Sciatic nerve (tissue), 2 donors: ENCODE data around the gene CRHR1. TPM values are rescaled to one million over a fixed set of nuclear protein-coding genes. Genes with fewer than 3 reads are reported as not detected.
"Not testable (repeated sequence)": the region's sequence is repeated elsewhere in the genome, so short reads cannot be mapped to it uniquely, and the experiment has no call there.

Source experiments
- ATAC-seq: fragments of 200-7000 bp; cut with Tn5 transposase; one replicate; pipeline ENCODE4 v1.9.1; 2020; ENCODE audit warnings: mild to moderate bottlenecking, moderate library complexity
- DNase-seq: peaks from one replicate; pipeline ENCODE4 v3.0.0-alpha.2; 2020; ENCODE audit warnings: low spot score
- intact Hi-C: fragments of 100-400 bp; cut with DNase I; formaldehyde crosslinking; loops from one replicate; pipeline ENCODE4 v1.14.2; 2022
- total RNA-seq: library from RNA; stranded (reverse); fragmentation: NEBNext Ultra II Directional; extraction: Animal tissue kit (Norgen Biotek cat#: 25700); gene quantifications from one replicate; pipeline ENCODE4 v1.2.1, GENCODE V29; 2021
- donor health status: DM: no; HTN: no; CAD: no.
- donor health status: DM: no; HTN: no; CAD: no.

CRHR1 gene
- 0.36 TPM for total RNA-seq

GRCh38 chr17:45784293-45784740, at the start of gene CRHR1:
Gene CRHR1 (plus strand): TSS chr17:45784320. CDS start chr17:45784545, 225 bp downstream.
- ATAC-seq (no peak), DNase-seq (no peak)
- intact Hi-C loops, result no loop called here

- intact Hi-C loops, result no loop called here
- ATAC-seq (no peak), DNase-seq (no peak)
These were observed 49.5 kb upstream of the CRHR1 start for GRCh38 chr17:45734598-45734997.

GRCh38 chr17:45735488-45735887, 48.6 kb upstream of the CRHR1 start:
- intact Hi-C loops, result no loop called here
- DNase-seq (no peak), ATAC-seq (no peak)

- ATAC-seq, result no peak
- no peak for DNase-seq
- intact Hi-C loops, result no loop called here
These were observed 44.3 kb upstream of the CRHR1 start for GRCh38 chr17:45739786-45740185.

- ATAC-seq, result no peak
- intact Hi-C loops, result no loop called here
- no peak for DNase-seq
These were observed 43.4 kb upstream of the CRHR1 start for GRCh38 chr17:45740553-45741330.

GRCh38 chr17:45742251-45742650, 41.9 kb upstream of the CRHR1 start:
- intact Hi-C loops, result no loop called here
- ATAC-seq (no peak), DNase-seq (no peak)

GRCh38 chr17:45743626-45744326, 40.3 kb upstream of the CRHR1 start:
- DNase-seq (no peak), ATAC-seq (no peak)
- intact Hi-C loops, result no loop called here

- intact Hi-C loops, ATAC-seq, DNase-seq: not testable (repeated sequence)
These were observed 39.3 kb upstream of the CRHR1 start for GRCh38 chr17:45744826-45745225.

GRCh38 chr17:45745601-45746494, 38.3 kb upstream of the CRHR1 start:
- no peak for ATAC-seq
- no peak for DNase-seq
- intact Hi-C loops, result no loop called here

GRCh38 chr17:45747911-45748310, 36.2 kb upstream of the CRHR1 start:
- intact Hi-C loops, result no loop called here
- DNase-seq (no peak), ATAC-seq (peak; percentile 10)

- intact Hi-C loops, result no loop called here
- no peak for ATAC-seq
These were observed 35.3 kb upstream of the CRHR1 start for GRCh38 chr17:45748731-45749310.

GRCh38 chr17:45749831-45750335, 34.2 kb upstream of the CRHR1 start:
- DNase-seq, result no peak
- intact Hi-C loops, result loop anchor here (10.0 kb wide), 1 partner anchor 65 kb away; no protein-coding TSS in a partner anchor
- ATAC-seq, result no peak

More at GRCh38 chr17:45748731-45749310, 35.3 kb upstream of the CRHR1 start:
- DNase-seq, result no peak

GRCh38 chr17:45750779-45751440, 33.2 kb upstream of the CRHR1 start:
- no peak for ATAC-seq
- intact Hi-C loops, result loop anchor here (10.0 kb wide), 1 partner anchor 66 kb away; no protein-coding TSS in a partner anchor
- DNase-seq, result no peak

- ATAC-seq, result no peak
- DNase-seq, result no peak
- intact Hi-C loops, result loop anchor here (10.0 kb wide), 1 partner anchor 67 kb away; no protein-coding TSS in a partner anchor
These were observed 32.7 kb upstream of the CRHR1 start for GRCh38 chr17:45751466-45751865.

GRCh38 chr17:45752246-45752645, 31.9 kb upstream of the CRHR1 start:
- no peak for DNase-seq
- intact Hi-C loops, result loop anchor here (10.0 kb wide), 1 partner anchor 67 kb away; no protein-coding TSS in a partner anchor
- ATAC-seq, result no peak

- intact Hi-C loops, result loop anchor here (10.0 kb wide), 1 partner anchor 69 kb away; no protein-coding TSS in a partner anchor
- no peak for DNase-seq
- ATAC-seq, result no peak
These were observed 30.4 kb upstream of the CRHR1 start for GRCh38 chr17:45753645-45754225.

- DNase-seq, result no peak
- ATAC-seq, result no peak
- intact Hi-C loops, result loop anchor here (10.0 kb wide), 1 partner anchor 70 kb away; no protein-coding TSS in a partner anchor
These were observed 29.1 kb upstream of the CRHR1 start for GRCh38 chr17:45755050-45755449.
